SIG-M5 treated with dmso at 0.1 percent for 504 hours (cell line): ENCODE data around the gene ZNF133.

Source experiments
- DNase-seq: peaks from one replicate; lab custom pipeline; 2025; ENCODE audit not compliant: unreplicated experiment; lab: John Stamatoyannopoulos, UW

Gene ZNF133

DNA sequence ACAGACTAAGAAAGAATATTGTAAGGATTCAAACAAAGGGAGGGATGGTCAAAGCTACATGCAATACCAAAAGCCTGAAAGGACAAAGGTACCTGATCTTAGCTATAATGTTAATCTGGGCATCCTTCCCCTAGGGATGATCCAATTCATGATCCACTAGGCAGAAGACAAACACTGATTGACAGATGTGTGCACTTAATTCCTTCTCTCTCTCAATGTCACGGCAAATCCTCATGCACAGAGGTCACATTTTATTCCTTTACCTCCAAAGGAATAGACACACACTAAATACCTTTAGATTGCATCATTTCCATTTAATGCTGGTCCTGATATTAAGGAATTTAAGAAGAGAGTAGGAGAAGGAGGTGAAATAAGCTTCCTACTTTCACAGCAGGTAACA lies 73.4 kb downstream of the ZNF133 start:
- no peak for DNase-seq

DNA sequence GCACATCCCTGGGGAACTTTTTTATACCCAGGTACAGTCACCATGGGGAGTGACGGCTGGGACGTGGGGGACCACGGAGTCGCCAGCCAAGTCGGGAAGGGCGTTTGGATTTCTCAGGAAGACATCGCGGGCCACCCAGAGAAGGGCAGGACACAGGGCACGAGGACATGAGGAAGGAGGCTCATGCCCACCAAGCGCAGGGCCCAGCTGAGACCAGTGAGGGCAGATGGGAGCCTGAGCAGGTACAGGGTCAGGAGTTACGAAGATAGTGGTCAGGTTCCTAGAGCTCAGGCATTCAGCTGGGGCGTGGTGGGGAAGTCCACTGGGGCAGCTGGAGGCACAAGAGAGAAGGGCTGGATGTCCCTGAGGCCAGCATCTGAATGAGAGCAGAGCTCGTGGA lies 74.6 kb downstream of the ZNF133 start:
- DNase-seq, result no peak

DNA sequence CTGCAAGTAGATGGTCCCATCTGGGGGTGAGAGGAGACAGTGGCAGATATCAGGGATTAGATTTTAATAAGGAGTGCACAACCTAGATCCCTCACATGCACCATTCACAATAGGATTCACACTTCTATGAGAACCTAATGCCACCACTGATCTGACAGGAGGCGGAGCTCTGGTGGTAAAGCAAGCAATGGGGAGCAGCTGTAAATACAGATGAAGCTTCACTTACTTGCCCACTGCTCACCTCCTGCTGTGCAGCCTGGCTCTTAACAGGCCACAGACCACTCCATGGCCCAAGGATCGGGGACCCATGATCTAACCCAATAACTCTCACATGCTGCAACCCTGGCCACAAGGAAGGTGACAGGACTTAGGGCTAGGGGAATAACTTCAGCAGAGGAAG lies 75.4 kb downstream of the ZNF133 start:
- DNase-seq, result no peak

DNA sequence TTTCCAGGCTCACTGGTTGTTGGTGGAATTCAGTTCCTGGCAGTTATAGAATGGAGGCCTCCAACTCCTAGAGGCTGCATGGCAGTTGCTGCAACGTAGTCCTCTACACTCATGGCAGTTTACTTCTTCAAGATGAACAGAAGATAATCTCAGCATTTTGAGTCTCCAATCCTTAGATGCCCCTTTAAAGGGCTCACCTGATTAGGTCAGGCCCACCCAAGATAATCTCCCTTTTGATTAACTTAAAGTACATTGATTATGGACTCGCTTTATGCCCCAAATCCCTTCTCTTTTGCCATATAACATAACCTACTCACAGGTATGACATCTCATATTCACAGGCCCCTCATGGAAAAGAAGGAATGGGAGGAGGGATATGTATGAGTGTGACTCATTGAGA lies 76.4 kb downstream of the ZNF133 start:
- DNase-seq, result no peak
